Esophagus squamous epithelium (tissue), 4 donors: ENCODE measurements around the gene FNDC3B.

Source experiments
- CTCF ChIP-seq, 6 experiments: fragments of 450-650 bp in 4 of 6; fragments of 200-600 bp in 2 of 6; sonication (generic) in 2 of 6; IDR thresholded peaks; one replicate each; pipeline ENCODE4 v1.5.1; 2016 to 2019; ENCODE audit warnings: antibody characterized with exemption in 6 of 6, mild to moderate bottlenecking in 4 of 6, moderate library complexity in 4 of 6
- POLR2A ChIP-seq, 4 donors: fragments of 450-650 bp; IDR thresholded peaks; one replicate each; pipeline ENCODE4 v1.6.1; 2017; ENCODE audit warnings: antibody characterized with exemption in 4 of 4, mild to moderate bottlenecking in 4 of 4, moderate library complexity in 3 of 4

- no peak for TF ChIP-seq CTCF (IDR thresholded peaks at IDR 0.05)
- no peak for TF ChIP-seq POLR2A (IDR thresholded peaks at IDR 0.05)
Observed at GRCh38 chr3:172233474-172234277, 194.3 kb downstream of the FNDC3B start.
